Measurements from ENCODE around the gene PSAPL1.
A peak's percentile ranks its signal among the peaks of the same experiment; 100 is the strongest.

The PSAPL1 gene

GRCh38 chr4:7403001-7403400 is 31.7 kb downstream of the PSAPL1 start:
- Histone ChIP-seq H3K27ac (ENCODE audit: insufficient read depth in 1 of 2, low read depth in 1 of 2, low read length in 2 of 2, poor library complexity in 1 of 2, severe bottlenecking in 2 of 2) (no peak overlapping the region), H3K27me3 (replicated peaks in 2 of 5; ENCODE audit: control insufficient read depth in 4 of 5, insufficient read depth in 5 of 5, low read length in 4 of 5) (peaks cover 0 to 37% (median 3%) of the 10 kb centered on the region in 5 experiments), H3K36me3 (ENCODE audit: control insufficient read depth in 4 of 4, insufficient read depth in 4 of 4, low read length in 3 of 4) (no peaks in the 10 kb centered on the region), H3K4me1 (ENCODE audit: control extremely low read depth in 1 of 4, control insufficient read depth in 4 of 4, insufficient read depth in 4 of 4, low read length in 3 of 4) (peaks cover 0 to 5% (median 2%) of the 10 kb centered on the region in 4 experiments), H3K9me3 (ENCODE audit: control extremely low read depth in 1 of 5, control insufficient read depth in 4 of 5, insufficient read depth in 2 of 5, low read depth in 1 of 5, low read length in 4 of 5) (peaks cover 0 to 11% (median 0%) of the 10 kb centered on the region in 5 experiments), H3K4me3 (ENCODE audit: control insufficient read depth in 1 of 7, extremely low read depth in 1 of 7, insufficient read depth in 4 of 7, low read depth in 2 of 7, low read length in 6 of 7) (no peak overlapping the region)
- DNase-seq: no peak
- ChIA-PET POLR2A (no interaction called here), CTCF (no interaction called here)
- WGBS (ENCODE audit: insufficient coverage): 40% methylated on average over 1 of the region's 3 CpGs

- Histone ChIP-seq H3K4me3 (ENCODE audit: control insufficient read depth in 1 of 7, extremely low read depth in 1 of 7, insufficient read depth in 4 of 7, low read depth in 2 of 7, low read length in 6 of 7) (no peak overlapping the region), H3K36me3 (ENCODE audit: control insufficient read depth in 4 of 4, insufficient read depth in 4 of 4, low read length in 3 of 4) (no peaks in the 10 kb centered on the region), H3K9me3 (ENCODE audit: control extremely low read depth in 1 of 5, control insufficient read depth in 4 of 5, insufficient read depth in 2 of 5, low read depth in 1 of 5, low read length in 4 of 5) (peaks cover 0 to 9% (median 0%) of the 10 kb centered on the region in 5 experiments), H3K27ac (ENCODE audit: insufficient read depth in 1 of 2, low read depth in 1 of 2, low read length in 2 of 2, poor library complexity in 1 of 2, severe bottlenecking in 2 of 2) (no peak overlapping the region), H3K27me3 (replicated peaks in 2 of 5; ENCODE audit: control insufficient read depth in 4 of 5, insufficient read depth in 5 of 5, low read length in 4 of 5) (peaks cover 0 to 41% (median 3%) of the 10 kb centered on the region in 5 experiments), H3K4me1 (ENCODE audit: control extremely low read depth in 1 of 4, control insufficient read depth in 4 of 4, insufficient read depth in 4 of 4, low read length in 3 of 4) (peaks cover 0 to 10% (median 4%) of the 10 kb centered on the region in 4 experiments)
- POLR2A ChIA-PET: no interaction called here
- CTCF ChIA-PET: interaction anchor here (1.0 kb wide), 1 partner anchor 11 kb away, joined by 3 read pairs; no protein-coding TSS in a partner anchor
- 72% methylated on average over 2 of the region's 4 CpGs for WGBS (ENCODE audit: insufficient coverage)
- DNase-seq: no peak
These were observed 32.2 kb downstream of the PSAPL1 start for GRCh38 chr4:7402526-7402925.

- POLR2A ChIA-PET: no interaction called here
- CTCF ChIA-PET: no interaction called here
- WGBS (ENCODE audit: insufficient coverage): 75% methylated on average over 2 of the region's 2 CpGs
- peaks cover 0 to 1% (median 0%) of the 10 kb centered on the region in 5 experiments for H3K9me3 ChIP-seq (ENCODE audit: control extremely low read depth in 1 of 5, control insufficient read depth in 4 of 5, insufficient read depth in 2 of 5, low read depth in 1 of 5, low read length in 4 of 5)
- H3K36me3 ChIP-seq (ENCODE audit: control insufficient read depth in 4 of 4, insufficient read depth in 4 of 4, low read length in 3 of 4): no peaks in the 10 kb centered on the region
- H3K4me3 ChIP-seq (ENCODE audit: control insufficient read depth in 1 of 7, extremely low read depth in 1 of 7, insufficient read depth in 4 of 7, low read depth in 2 of 7, low read length in 6 of 7): no peak overlapping the region
- H3K27me3 ChIP-seq (replicated peaks in 2 of 5; ENCODE audit: control insufficient read depth in 4 of 5, insufficient read depth in 5 of 5, low read length in 4 of 5): peaks cover 0 to 48% (median 3%) of the 10 kb centered on the region in 5 experiments
- H3K27ac ChIP-seq (ENCODE audit: insufficient read depth in 1 of 2, low read depth in 1 of 2, low read length in 2 of 2, poor library complexity in 1 of 2, severe bottlenecking in 2 of 2): no peak overlapping the region
- DNase-seq: no peak
- peaks cover 0 to 11% (median 4%) of the 10 kb centered on the region in 4 experiments for H3K4me1 ChIP-seq (ENCODE audit: control extremely low read depth in 1 of 4, control insufficient read depth in 4 of 4, insufficient read depth in 4 of 4, low read length in 3 of 4)
These were observed 33.9 kb downstream of the PSAPL1 start for GRCh38 chr4:7400671-7401298.

- H3K4me3 ChIP-seq (ENCODE audit: control insufficient read depth in 1 of 7, extremely low read depth in 1 of 7, insufficient read depth in 4 of 7, low read depth in 2 of 7, low read length in 6 of 7): no peak overlapping the region
- H3K27ac ChIP-seq (ENCODE audit: insufficient read depth in 1 of 2, low read depth in 1 of 2, low read length in 2 of 2, poor library complexity in 1 of 2, severe bottlenecking in 2 of 2): no peak overlapping the region
- no peaks in the 10 kb centered on the region for H3K36me3 ChIP-seq (ENCODE audit: control insufficient read depth in 4 of 4, insufficient read depth in 4 of 4, low read length in 3 of 4)
- no peaks in the 10 kb centered on the region for H3K9me3 ChIP-seq (ENCODE audit: control extremely low read depth in 1 of 5, control insufficient read depth in 4 of 5, insufficient read depth in 2 of 5, low read depth in 1 of 5, low read length in 4 of 5)
- H3K27me3 ChIP-seq (replicated peaks in 2 of 5; ENCODE audit: control insufficient read depth in 4 of 5, insufficient read depth in 5 of 5, low read length in 4 of 5): peaks cover 0 to 52% (median 3%) of the 10 kb centered on the region in 5 experiments
- H3K4me1 ChIP-seq (ENCODE audit: control extremely low read depth in 1 of 4, control insufficient read depth in 4 of 4, insufficient read depth in 4 of 4, low read length in 3 of 4): peaks cover 0 to 11% (median 4%) of the 10 kb centered on the region in 4 experiments
- ChIA-PET CTCF (no interaction called here), POLR2A (no interaction called here)
- 79% methylated on average over 13 of the region's 16 CpGs for WGBS (ENCODE audit: insufficient coverage)
- peak in 1 of 3 donors; percentile 17 for DNase-seq
These were observed 35.1 kb downstream of the PSAPL1 start for GRCh38 chr4:7399440-7400234.

GRCh38 chr4:7398788-7399439 is 35.8 kb downstream of the PSAPL1 start:
- no peak overlapping the region for H3K27ac ChIP-seq (ENCODE audit: insufficient read depth in 1 of 2, low read depth in 1 of 2, low read length in 2 of 2, poor library complexity in 1 of 2, severe bottlenecking in 2 of 2)
- no peaks in the 10 kb centered on the region for H3K9me3 ChIP-seq (ENCODE audit: control extremely low read depth in 1 of 5, control insufficient read depth in 4 of 5, insufficient read depth in 2 of 5, low read depth in 1 of 5, low read length in 4 of 5)
- DNase-seq: no peak
- POLR2A ChIA-PET: no interaction called here
- H3K4me1 ChIP-seq (ENCODE audit: control extremely low read depth in 1 of 4, control insufficient read depth in 4 of 4, insufficient read depth in 4 of 4, low read length in 3 of 4): peaks cover 0 to 11% (median 4%) of the 10 kb centered on the region in 4 experiments
- CTCF ChIA-PET: no interaction called here
- WGBS (ENCODE audit: insufficient coverage): 100% methylated on average over 1 of the region's 8 CpGs
- no peaks in the 10 kb centered on the region for H3K36me3 ChIP-seq (ENCODE audit: control insufficient read depth in 4 of 4, insufficient read depth in 4 of 4, low read length in 3 of 4)
- H3K27me3 ChIP-seq (replicated peaks in 2 of 5; ENCODE audit: control insufficient read depth in 4 of 5, insufficient read depth in 5 of 5, low read length in 4 of 5): peaks cover 0 to 56% (median 3%) of the 10 kb centered on the region in 5 experiments
- no peak overlapping the region for H3K4me3 ChIP-seq (ENCODE audit: control insufficient read depth in 1 of 7, extremely low read depth in 1 of 7, insufficient read depth in 4 of 7, low read depth in 2 of 7, low read length in 6 of 7)

GRCh38 chr4:7398104-7398423 is 36.7 kb downstream of the PSAPL1 start:
- Histone ChIP-seq H3K27ac (ENCODE audit: insufficient read depth in 1 of 2, low read depth in 1 of 2, low read length in 2 of 2, poor library complexity in 1 of 2, severe bottlenecking in 2 of 2) (no peak overlapping the region), H3K4me1 (ENCODE audit: control extremely low read depth in 1 of 4, control insufficient read depth in 4 of 4, insufficient read depth in 4 of 4, low read length in 3 of 4) (peaks cover 0 to 11% (median 4%) of the 10 kb centered on the region in 4 experiments), H3K4me3 (ENCODE audit: control insufficient read depth in 1 of 7, extremely low read depth in 1 of 7, insufficient read depth in 4 of 7, low read depth in 2 of 7, low read length in 6 of 7) (no peak overlapping the region), H3K27me3 (replicated peaks in 2 of 5; ENCODE audit: control insufficient read depth in 4 of 5, insufficient read depth in 5 of 5, low read length in 4 of 5) (peaks cover 0 to 61% (median 3%) of the 10 kb centered on the region in 5 experiments), H3K9me3 (ENCODE audit: control extremely low read depth in 1 of 5, control insufficient read depth in 4 of 5, insufficient read depth in 2 of 5, low read depth in 1 of 5, low read length in 4 of 5) (no peaks in the 10 kb centered on the region), H3K36me3 (ENCODE audit: control insufficient read depth in 4 of 4, insufficient read depth in 4 of 4, low read length in 3 of 4) (no peaks in the 10 kb centered on the region)
- WGBS (ENCODE audit: insufficient coverage): 70% methylated on average over 4 of the region's 6 CpGs
- DNase-seq: peak; percentile 32 to 73 (median 68)
- POLR2A ChIA-PET: no interaction called here
- CTCF ChIA-PET: no interaction called here

Measured in common myeloid progenitor, CD34-positive (primary cell).